Parathyroid adenoma (tissue), 2 donors: ENCODE measurements around the gene ZFAND3.

Source experiments
- H2AFZ ChIP-seq: fragments of 300-600 bp; sonication (generic); one replicate; pipeline ENCODE4 v1.7.0; 2017; ENCODE audit warnings: antibody characterized with exemption, mild to moderate bottlenecking
- H3K27ac ChIP-seq: fragments of 300-600 bp; sonication (generic); one replicate; pipeline ENCODE4 v1.7.0; 2017
- H3K27me3 ChIP-seq: fragments of 300-600 bp; sonication (generic); one replicate; pipeline ENCODE4 v1.7.0; 2017; ENCODE audit warnings: low read length; ENCODE audit not compliant: control insufficient read depth, insufficient read depth
- H3K36me3 ChIP-seq: fragments of 300-600 bp; sonication (generic); one replicate; pipeline ENCODE4 v1.7.0; 2017; ENCODE audit warnings: low read length; ENCODE audit not compliant: control insufficient read depth, insufficient read depth
- H3K4me1 ChIP-seq: fragments of 300-600 bp; sonication (generic); one replicate; pipeline ENCODE4 v1.7.0; 2017; ENCODE audit warnings: control low read depth
- H3K4me2 ChIP-seq: fragments of 300-600 bp; sonication (generic); one replicate; pipeline ENCODE4 v1.7.0; 2017; ENCODE audit warnings: low read length
- H3K4me3 ChIP-seq: fragments of 300-600 bp; sonication (generic); one replicate; pipeline ENCODE4 v1.7.0; 2017; ENCODE audit warnings: low read depth, low read length
- H3K79me2 ChIP-seq: fragments of 300-600 bp; sonication (generic); one replicate; pipeline ENCODE4 v1.7.0; 2017; ENCODE audit warnings: control low read depth
- H3K9ac ChIP-seq: fragments of 300-600 bp; sonication (generic); one replicate; pipeline ENCODE4 v1.7.0; 2017; ENCODE audit warnings: mild to moderate bottlenecking
- H3K9me3 ChIP-seq: fragments of 300-600 bp; sonication (generic); one replicate; pipeline ENCODE4 v1.7.0; 2017; ENCODE audit warnings: low read length; ENCODE audit not compliant: control insufficient read depth
- CTCF ChIP-seq: fragments of 300-600 bp; sonication (generic); IDR thresholded peaks from one replicate; pipeline ENCODE4 v1.7.0; 2017; ENCODE audit warnings: antibody characterized with exemption, mild to moderate bottlenecking
- donor health status: primary hyperparathyroidism.

Gene ZFAND3

GRCh38 chr6:38077488-38078030 is 258.0 kb downstream of the ZFAND3 start:
- no peaks in the 10 kb centered on the region for H3K4me1 ChIP-seq
- TF ChIP-seq CTCF = no peak
- peaks cover 5% of the 10 kb centered on the region for H3K79me2 ChIP-seq
- no peak overlapping the region for H2AFZ ChIP-seq
- H3K4me3 ChIP-seq = no peak overlapping the region
- no peaks in the 10 kb centered on the region for H3K9me3 ChIP-seq
- no peak overlapping the region for H3K4me2 ChIP-seq
- no peaks in the 10 kb centered on the region for H3K27me3 ChIP-seq
- H3K27ac ChIP-seq = no peak overlapping the region
- H3K36me3 ChIP-seq = no peaks in the 10 kb centered on the region
- H3K9ac ChIP-seq = no peak overlapping the region

DNA sequence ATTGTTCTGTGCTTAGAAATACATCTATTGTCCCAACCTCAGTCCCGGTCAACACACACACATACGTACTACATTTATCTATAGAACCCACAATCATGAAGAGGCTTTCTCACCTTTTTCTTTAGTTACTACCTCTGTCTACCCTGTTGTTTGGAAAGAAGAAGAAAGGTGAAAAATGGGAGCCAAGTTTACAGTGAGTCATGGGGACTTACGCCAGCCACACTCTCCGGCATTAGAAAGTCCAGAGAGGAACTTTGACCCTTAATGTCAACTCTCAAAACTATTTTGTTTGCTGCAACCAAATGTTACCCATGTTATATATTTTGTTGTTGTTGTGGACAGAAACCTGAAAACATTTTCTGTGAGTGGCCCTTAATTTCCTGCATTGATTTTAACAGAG is 259.1 kb downstream of the ZFAND3 start:
- no peaks in the 10 kb centered on the region for H3K9me3 ChIP-seq
- no peak overlapping the region for H3K4me2 ChIP-seq
- H3K4me1 ChIP-seq = no peaks in the 10 kb centered on the region
- no peak overlapping the region for H3K4me3 ChIP-seq
- no peaks in the 10 kb centered on the region for H3K27me3 ChIP-seq
- no peak overlapping the region for H3K27ac ChIP-seq
- TF ChIP-seq CTCF = no peak
- no peaks in the 10 kb centered on the region for H3K36me3 ChIP-seq
- H3K9ac ChIP-seq = no peak overlapping the region
- H2AFZ ChIP-seq = no peak overlapping the region
- peaks cover 5% of the 10 kb centered on the region for H3K79me2 ChIP-seq

DNA sequence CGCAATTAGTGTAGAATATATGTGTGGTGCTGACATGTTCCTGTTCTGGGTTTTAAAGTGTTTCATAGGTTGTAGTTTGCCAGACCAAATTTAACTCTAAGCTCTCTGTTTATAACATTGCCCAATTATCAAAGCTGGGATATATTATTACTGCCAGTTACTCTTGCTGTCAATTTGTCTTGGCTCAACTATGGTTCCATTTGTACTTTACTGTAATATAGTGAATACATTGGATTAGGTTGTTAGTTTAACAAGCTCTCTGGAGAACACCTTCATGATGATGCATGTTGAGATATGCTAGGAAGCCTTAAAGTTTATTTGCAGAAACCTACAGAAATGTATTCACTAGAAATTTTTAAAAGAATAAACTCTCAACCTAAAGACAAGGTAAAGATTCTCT is 259.6 kb downstream of the ZFAND3 start:
- Histone ChIP-seq H3K4me3 (no peak overlapping the region), H3K4me2 (no peak overlapping the region), H3K4me1 (no peaks in the 10 kb centered on the region), H3K36me3 (no peaks in the 10 kb centered on the region), H3K9ac (no peak overlapping the region), H3K9me3 (no peaks in the 10 kb centered on the region), H3K27me3 (no peaks in the 10 kb centered on the region), H3K79me2 (peaks cover 5% of the 10 kb centered on the region), H2AFZ (no peak overlapping the region), H3K27ac (no peak overlapping the region)
- no peak for TF ChIP-seq CTCF

- no peaks in the 10 kb centered on the region for H3K4me1 ChIP-seq
- peaks cover 5% of the 10 kb centered on the region for H3K79me2 ChIP-seq
- no peak overlapping the region for H3K4me2 ChIP-seq
- no peaks in the 10 kb centered on the region for H3K27me3 ChIP-seq
- H3K4me3 ChIP-seq = no peak overlapping the region
- no peaks in the 10 kb centered on the region for H3K9me3 ChIP-seq
- TF ChIP-seq CTCF = no peak
- no peak overlapping the region for H3K9ac ChIP-seq
- H2AFZ ChIP-seq = no peak overlapping the region
- no peak overlapping the region for H3K27ac ChIP-seq
- H3K36me3 ChIP-seq = no peaks in the 10 kb centered on the region
Measured at GRCh38 chr6:38079537-38079936, 260.0 kb downstream of the ZFAND3 start.

DNA sequence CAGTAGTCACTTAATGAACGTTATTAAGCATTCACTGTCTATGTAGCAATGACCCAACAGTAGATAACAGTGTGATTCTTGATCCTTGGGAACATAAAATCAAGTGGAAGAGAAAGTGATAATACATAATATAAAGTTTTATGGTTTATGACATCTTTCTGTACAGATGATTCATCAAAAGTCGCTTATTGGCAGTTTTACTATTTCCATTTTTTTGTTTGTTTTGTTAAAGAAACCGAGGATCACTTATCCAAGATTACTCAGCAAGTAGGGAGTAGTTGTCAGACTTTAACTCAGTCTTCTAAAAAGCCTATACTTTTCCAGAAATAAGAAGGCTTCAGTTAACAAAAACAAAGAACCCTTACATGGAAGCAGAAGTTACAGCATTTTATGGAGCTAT is 260.8 kb downstream of the ZFAND3 start:
- H3K27ac ChIP-seq = no peak overlapping the region
- H3K9ac ChIP-seq = no peak overlapping the region
- H3K4me1 ChIP-seq = no peaks in the 10 kb centered on the region
- H3K4me2 ChIP-seq = no peak overlapping the region
- H3K27me3 ChIP-seq = no peaks in the 10 kb centered on the region
- H3K79me2 ChIP-seq = no peaks in the 10 kb centered on the region
- H3K9me3 ChIP-seq = no peaks in the 10 kb centered on the region
- TF ChIP-seq CTCF = no peak
- H2AFZ ChIP-seq = no peak overlapping the region
- H3K36me3 ChIP-seq = no peaks in the 10 kb centered on the region
- no peak overlapping the region for H3K4me3 ChIP-seq
